ENCODE data around the gene MGAT5.

- TF ChIP-seq CTCF (IDR thresholded peaks at IDR 0.05; ENCODE audit: low read depth, low read length) (no peak), POLR2A (IDR thresholded peaks at IDR 0.05; ENCODE audit: extremely low read depth, insufficient read length) (no peak), MYC (IDR thresholded peaks at IDR 0.05; ENCODE audit: low read depth, low read length) (no peak), MAX (IDR thresholded peaks at IDR 0.05; ENCODE audit: low read depth, low read length) (no peak)
Observed at GRCh38 chr2:134276381-134277172, 22.7 kb downstream of the MGAT5 start.

All from NB4 (cell line).